H9 (cell line): ENCODE measurements around the gene EFHD1. TPM values are rescaled to one million over a fixed set of nuclear protein-coding genes. Genes with fewer than 3 reads are reported as not detected.

Experiments
- DNase-seq: peaks from one replicate; pipeline ENCODE4 v3.0.0-alpha.2; 2017
- H2AFZ ChIP-seq: one replicate; pipeline ENCODE4 v1.6.1; 2013; ENCODE audit warnings: mild to moderate bottlenecking, low read length, control low read depth, moderate library complexity
- H2AK5ac ChIP-seq: 2 replicates; pipeline ENCODE4 v1.6.1; 2013; ENCODE audit warnings: low read length, control low read depth, mixed read lengths; ENCODE audit not compliant: insufficient read length
- H2BK120ac ChIP-seq: one replicate; pipeline ENCODE4 v1.6.1; 2013; ENCODE audit warnings: low read depth, mild to moderate bottlenecking, low read length, control low read depth, inconsistent platforms; ENCODE audit not compliant: poor library complexity, severe bottlenecking
- H2BK12ac ChIP-seq: 2 replicates; pipeline ENCODE4 v1.6.1; 2013; ENCODE audit warnings: low read length, control low read depth, mixed read lengths, low read depth; ENCODE audit not compliant: insufficient read length
- H2BK15ac ChIP-seq: 2 replicates; pipeline ENCODE4 v1.6.1; 2013; ENCODE audit warnings: low read depth, low read length, control low read depth
- H2BK20ac ChIP-seq: one replicate; pipeline ENCODE4 v1.6.1; 2013; ENCODE audit warnings: low read depth, mild to moderate bottlenecking, low read length, control low read depth, inconsistent platforms; ENCODE audit not compliant: poor library complexity, severe bottlenecking
- H2BK5ac ChIP-seq: 2 replicates; pipeline ENCODE4 v1.6.1; 2013; ENCODE audit warnings: low read length, control low read depth, mixed read lengths; ENCODE audit not compliant: insufficient read length
- H3K14ac ChIP-seq: 2 replicates; pipeline ENCODE4 v1.6.1; 2013; ENCODE audit warnings: low read length, control low read depth; ENCODE audit not compliant: insufficient read depth
- H3K18ac ChIP-seq: 2 replicates; pipeline ENCODE4 v1.6.1; 2013; ENCODE audit warnings: low read depth, mild to moderate bottlenecking, mixed read lengths, low read length, control low read depth; ENCODE audit not compliant: insufficient read length
- H3K23ac ChIP-seq: 2 replicates; pipeline ENCODE4 v1.6.1; 2013; ENCODE audit warnings: low read length, control low read depth, mixed read lengths, low read depth; ENCODE audit not compliant: insufficient read length
- H3K23me2 ChIP-seq: 2 replicates; pipeline ENCODE4 v1.6.1; 2013; ENCODE audit warnings: low read depth, mild to moderate bottlenecking, mixed read lengths, low read length, control low read depth; ENCODE audit not compliant: insufficient read length, poor library complexity, severe bottlenecking
- H3K27ac ChIP-seq: 2 replicates; pipeline ENCODE4 v1.5.1; 2013; ENCODE audit warnings: low read length, control low read depth, mixed read lengths, low read depth; ENCODE audit not compliant: insufficient read length
- H3K27me3 ChIP-seq: 2 replicates; pipeline ENCODE4 v1.6.1; 2013; ENCODE audit warnings: low read length, control low read depth, inconsistent platforms; ENCODE audit not compliant: insufficient read depth
- H3K4ac ChIP-seq: 2 replicates; pipeline ENCODE4 v1.6.1; 2013; ENCODE audit warnings: low read depth, mild to moderate bottlenecking, control low read depth, inconsistent platforms, low read length, moderate library complexity
- H3K4me1 ChIP-seq: 2 replicates; pipeline ENCODE4 v1.6.1; 2013; ENCODE audit warnings: low read length, control low read depth, inconsistent platforms; ENCODE audit not compliant: insufficient read depth
- H3K4me2 ChIP-seq: 2 replicates; pipeline ENCODE4 v1.6.1; 2013; ENCODE audit warnings: low read length, control low read depth, mixed read lengths; ENCODE audit not compliant: insufficient read length, insufficient read depth
- H3K56ac ChIP-seq: 2 replicates; pipeline ENCODE4 v1.6.1; 2013; ENCODE audit warnings: low read depth, mild to moderate bottlenecking, mixed read lengths, low read length, control low read depth; ENCODE audit not compliant: insufficient read length
- H3K79me1 ChIP-seq: 2 replicates; pipeline ENCODE4 v1.6.1; 2013; ENCODE audit warnings: low read depth, mild to moderate bottlenecking, moderate library complexity, low read length, control low read depth, inconsistent platforms; ENCODE audit not compliant: insufficient read depth, poor library complexity, severe bottlenecking
- H3K79me2 ChIP-seq: 2 replicates; pipeline ENCODE4 v1.6.1; 2013; ENCODE audit warnings: low read length, control low read depth, inconsistent platforms; ENCODE audit not compliant: insufficient read depth
- H3K9ac ChIP-seq: 2 replicates; pipeline ENCODE4 v1.6.1; 2013; ENCODE audit warnings: low read length, control low read depth, mixed read lengths; ENCODE audit not compliant: insufficient read length; ENCODE audit errors: extremely low read depth
- H3K9me3 ChIP-seq: one replicate; pipeline ENCODE4 v1.6.1; 2013; ENCODE audit warnings: low read depth, low read length, inconsistent platforms; ENCODE audit not compliant: control insufficient read depth
- H3T11ph ChIP-seq: one replicate; pipeline ENCODE4 v1.6.1; 2013; ENCODE audit warnings: mild to moderate bottlenecking, low read length, control low read depth, inconsistent platforms
- H4K20me1 ChIP-seq: one replicate; pipeline ENCODE4 v1.6.1; 2013; ENCODE audit not compliant: control insufficient read depth, insufficient read length, insufficient read depth
- H4K5ac ChIP-seq: 2 replicates; pipeline ENCODE4 v1.6.1; 2013; ENCODE audit warnings: low read depth, mild to moderate bottlenecking, mixed read lengths, low read length, control low read depth; ENCODE audit not compliant: insufficient read length
- H4K8ac ChIP-seq: replicated peaks from 2 replicates; pipeline ENCODE4 v1.6.1; 2013; ENCODE audit warnings: low read length, control low read depth, mixed read lengths, low read depth; ENCODE audit not compliant: insufficient read length
- H4K91ac ChIP-seq: 2 replicates; pipeline ENCODE4 v1.6.1; 2013; ENCODE audit warnings: low read depth, mild to moderate bottlenecking, moderate library complexity, mixed read lengths, low read length, control low read depth; ENCODE audit not compliant: insufficient read length
- H3K27ac Mint-ChIP-seq, 3 experiments: 2 replicates in 2 of 3; 3 replicates in 1 of 3; pipeline ENCODE4 v1.8.0; 2020 to 2021; ENCODE audit warnings: mixed read lengths in 3 of 3, mild to moderate bottlenecking in 1 of 3, moderate library complexity in 1 of 3
- H3K27me3 Mint-ChIP-seq: 2 replicates; pipeline ENCODE4 v1.8.0; 2021; ENCODE audit warnings: low read depth, mild to moderate bottlenecking, moderate library complexity, mixed read lengths
- H3K36me3 Mint-ChIP-seq, 3 experiments: 2 replicates in 2 of 3; 3 replicates in 1 of 3; pipeline ENCODE4 v1.8.0; 2020 to 2021; ENCODE audit warnings: low read depth in 3 of 3, mixed read lengths in 3 of 3; ENCODE audit not compliant: insufficient read depth in 1 of 3
- H3K4me1 Mint-ChIP-seq, 2 experiments: 2 replicates each; pipeline ENCODE4 v1.8.0; 2020; ENCODE audit warnings: mixed read lengths in 2 of 2
- H3K4me3 Mint-ChIP-seq, 2 experiments: 2 replicates in 1 of 2; 3 replicates in 1 of 2; pipeline ENCODE4 v1.8.0; 2020 to 2021; ENCODE audit warnings: mild to moderate bottlenecking in 2 of 2, mixed read lengths in 2 of 2, moderate library complexity in 1 of 2
- H3K9me3 Mint-ChIP-seq, 2 experiments: 2 replicates in 1 of 2; 3 replicates in 1 of 2; pipeline ENCODE4 v1.8.0; 2020; ENCODE audit warnings: mild to moderate bottlenecking in 2 of 2, mixed read lengths in 2 of 2, moderate library complexity in 1 of 2
- CTCF ChIP-seq: fragments of 200-600 bp; sonication (generic); conservative IDR thresholded peaks from 3 replicates; pipeline ENCODE4 v1.8.0; 2021; ENCODE audit warnings: antibody characterized with exemption, mild to moderate bottlenecking
- WGBS: extraction: QIAGEN DNeasy Blood & Tissue Kit; methylation state at CpG from one replicate; pipeline ENCODE4 v1.1.7; 2013; ENCODE audit warnings: missing lambda C conversion rate, low lambda C conversion rate, mixed read lengths; ENCODE audit not compliant: insufficient read length; ENCODE audit errors: extremely low coverage; 5-methylcytosine and 5-hydroxymethylcytosine counted together
- total RNA-seq: library from RNA; stranded (reverse); gene quantifications from 2 replicates; pipeline ENCODE4 v1.2.1, GENCODE V29; 2021

EFHD1 gene
- total RNA-seq, 1 experiment from 2014 or later: 2.8 TPM

DNA sequence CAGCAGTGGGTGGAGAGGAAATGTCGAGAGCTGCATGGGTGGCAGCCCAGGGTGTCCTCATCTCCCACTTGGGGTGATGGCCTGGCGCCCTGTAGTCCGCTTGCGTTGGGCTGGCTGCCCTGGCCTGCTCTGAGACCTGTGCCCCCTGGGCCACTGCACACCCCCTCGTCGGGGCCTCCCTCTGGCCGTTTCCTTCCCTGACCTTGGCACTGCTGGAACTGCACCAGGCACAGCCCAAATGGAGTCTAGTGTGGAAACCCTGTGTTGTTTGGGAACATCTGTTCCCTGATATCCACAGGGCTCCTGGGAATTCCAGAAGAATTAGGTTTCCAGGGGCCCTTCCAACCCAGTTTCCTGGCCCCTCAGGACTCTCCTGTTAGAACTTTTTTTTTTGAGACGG lies 13.9 kb downstream of the EFHD1 start:
- Histone ChIP-seq H3K56ac (no peak overlapping the region), H4K91ac (no peak overlapping the region), H2AFZ (no peak overlapping the region), H3T11ph (no peak overlapping the region), H2BK20ac (no peak overlapping the region), H3K14ac (no peak overlapping the region), H3K4me2 (no peak overlapping the region), H2BK15ac (no peak overlapping the region), H3K23me2 (no peaks in the 10 kb centered on the region), H4K20me1 (no peaks in the 10 kb centered on the region), H3K23ac (no peak overlapping the region), H2BK5ac (no peak overlapping the region), H3K18ac (no peak overlapping the region), H2AK5ac (no peak overlapping the region), H3K4ac (no peak overlapping the region), H4K8ac (no peak overlapping the region), H4K5ac (no peak overlapping the region), H3K27ac (no peak overlapping the region), H3K79me1 (no peaks in the 10 kb centered on the region), H3K4me1 (no peaks in the 10 kb centered on the region), H3K9ac (no peak overlapping the region), H3K27me3 (no peaks in the 10 kb centered on the region), H2BK120ac (no peak overlapping the region), H3K9me3 (no peaks in the 10 kb centered on the region), H2BK12ac (no peak overlapping the region), H3K79me2 (no peaks in the 10 kb centered on the region)
- H3K4me3 Mint-ChIP-seq: no peak overlapping the region
- H3K4me1 Mint-ChIP-seq: peaks cover 5 to 17% of the 10 kb centered on the region in 2 experiments; a peak in 2 of 4 replicates
- peaks cover 8% of the 10 kb centered on the region; the same call in 1 of the 2 replicates for H3K27me3 Mint-ChIP-seq
- DNase-seq: no peak
- no peak overlapping the region; a peak in 1 of 7 replicates for H3K27ac Mint-ChIP-seq
- H3K36me3 Mint-ChIP-seq: no peaks in the 10 kb centered on the region; a peak in 2 of 7 replicates
- no CpG with 5 or more reads among the region's 8 CpGs for WGBS
- TF ChIP-seq CTCF: no peak
- H3K9me3 Mint-ChIP-seq: 0 out of 5 replicates have a peak, but pooled peaks cover 0 to 1% of the 10 kb centered on the region in 2 experiments
